Activated naive CD4-positive, alpha-beta T cell treated with anti-CD3 and anti-CD28 coated beads for 36 hours (primary cell): Measurements from ENCODE around the gene AKAP12. TPM values are rescaled to one million over a fixed set of nuclear protein-coding genes. Genes with fewer than 3 reads are reported as not detected.

Experiments used
- CTCF ChIA-PET: fragments of 350-600 bp; sonication (Branson Sonifier 250); formaldehyde crosslinking; loops from one replicate; lab custom pipeline; 2021; ENCODE audit warnings: antibody characterized with exemption; lab: Charles Lee
- DNase-seq: peaks from one replicate; pipeline ENCODE4 v3.0.0-alpha.2; 2020
- H3K27ac Mint-ChIP-seq: one replicate; pipeline ENCODE4 v1.8.0; 2021; ENCODE audit warnings: mild to moderate bottlenecking, mixed read lengths
- H3K27me3 Mint-ChIP-seq: one replicate; pipeline ENCODE4 v1.8.0; 2021; ENCODE audit warnings: low read depth, mixed read lengths
- H3K36me3 Mint-ChIP-seq: one replicate; pipeline ENCODE4 v1.8.0; 2021; ENCODE audit warnings: low read depth, mixed read lengths
- H3K4me1 Mint-ChIP-seq: one replicate; pipeline ENCODE4 v1.8.0; 2021; ENCODE audit warnings: low read depth, mixed read lengths
- H3K4me3 Mint-ChIP-seq: one replicate; pipeline ENCODE4 v1.8.0; 2021; ENCODE audit warnings: mild to moderate bottlenecking, moderate library complexity, mixed read lengths
- H3K9me3 Mint-ChIP-seq: one replicate; pipeline ENCODE4 v1.8.0; 2021; ENCODE audit warnings: mixed read lengths
- intact Hi-C: fragments of 100-400 bp; cut with micrococcal nuclease; formaldehyde crosslinking; loops from one replicate; pipeline ENCODE4 v1.15.1; 2023
- total RNA-seq, 2 experiments: library from RNA; stranded (reverse); gene quantifications; one replicate each; pipeline ENCODE4 v1.2.3, GENCODE V29; 2021

AKAP12 gene
- total RNA-seq, 2 experiments from 2014 or later, result 0.62 to 0.77 TPM

DNA sequence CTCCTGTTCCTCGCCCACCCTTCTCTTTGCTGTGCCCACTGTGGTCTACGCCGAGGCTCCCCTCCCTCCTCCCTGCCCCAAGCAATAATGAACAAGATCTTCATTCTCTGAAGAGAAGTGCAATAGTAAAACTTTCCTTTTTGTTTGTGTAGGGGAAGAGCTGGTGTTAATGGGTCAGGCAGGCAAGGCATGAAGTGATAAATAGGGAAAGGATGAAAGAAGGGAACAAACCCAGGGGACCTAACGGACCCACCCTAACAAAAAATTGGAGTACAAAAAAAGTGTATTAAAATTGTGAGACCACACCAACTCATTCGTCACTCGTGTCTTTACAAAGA lies 84.7 kb downstream of the AKAP12 start:
- no peak for DNase-seq
- CTCF ChIA-PET, result interaction anchor here (0.6 to 7.1 kb wide), 56 partner anchors 10 to 904 kb away, joined by 3 to 98 read pairs (median 3); partner anchors contain the start of gene AKAP12
- no peak overlapping the region for H3K27ac Mint-ChIP-seq
- peak overlapping the region; percentile 18 for H3K4me3 Mint-ChIP-seq
- H3K27me3 Mint-ChIP-seq, result peaks cover 45% of the 10 kb centered on the region
- intact Hi-C loops, result loop anchor here (1.0 to 2.0 kb wide), 7 partner anchors 40 to 906 kb away; no protein-coding TSS in a partner anchor
- no peaks in the 10 kb centered on the region for H3K9me3 Mint-ChIP-seq
- H3K4me1 Mint-ChIP-seq, result peaks cover 18% of the 10 kb centered on the region
- H3K36me3 Mint-ChIP-seq, result no peaks in the 10 kb centered on the region

DNA sequence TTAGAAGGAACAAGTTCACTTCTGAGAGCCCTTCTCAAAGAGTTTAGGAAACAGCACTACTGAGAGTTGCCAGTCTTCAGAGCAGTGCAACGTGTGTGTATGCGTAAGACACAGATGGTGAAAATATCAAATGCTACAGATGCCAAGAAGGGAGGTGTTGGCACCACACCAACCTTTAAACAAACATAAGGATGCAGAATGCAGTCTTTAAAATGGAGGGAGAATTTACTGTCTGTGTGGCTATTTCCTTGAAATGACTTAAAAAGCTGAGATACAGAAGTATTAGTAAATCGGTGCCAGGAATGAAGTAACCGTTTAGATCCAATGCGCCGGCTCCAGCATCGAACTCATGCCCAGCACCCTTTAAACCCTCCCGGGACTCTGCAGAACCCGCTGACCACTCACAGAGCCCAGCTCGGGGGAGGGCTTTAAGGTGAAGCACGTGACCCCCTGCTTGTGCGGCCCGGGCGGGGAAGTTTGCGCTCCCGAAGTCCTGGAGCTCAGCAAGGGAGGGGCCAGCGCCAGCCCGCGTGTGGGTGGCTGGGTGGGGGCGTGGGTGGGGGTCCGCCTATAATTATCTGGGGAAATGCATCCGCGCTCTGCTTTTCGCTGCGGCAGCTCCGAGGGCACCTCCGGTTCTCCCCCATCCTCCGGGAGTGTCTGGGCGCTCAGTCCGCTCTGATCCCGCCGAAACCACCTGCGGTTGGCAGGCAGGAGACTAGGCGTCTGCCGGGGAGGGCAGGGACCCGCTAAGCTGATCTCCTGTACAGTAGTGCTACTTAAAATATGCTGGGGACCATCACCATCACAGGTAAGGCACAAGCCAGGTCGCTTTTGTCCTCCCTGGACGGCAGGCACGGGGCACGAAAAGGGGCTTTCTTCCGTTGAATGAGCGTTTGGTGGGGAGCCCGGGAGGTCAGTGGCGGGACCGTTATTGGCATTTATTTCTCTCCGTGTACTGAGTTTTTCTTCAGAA lies 85.6 kb downstream of the AKAP12 start:
- Mint-ChIP-seq H3K4me1 (peaks cover 18% of the 10 kb centered on the region), H3K36me3 (no peaks in the 10 kb centered on the region), H3K27ac (no peak overlapping the region), H3K27me3 (peaks cover 47% of the 10 kb centered on the region), H3K9me3 (no peaks in the 10 kb centered on the region), H3K4me3 (peak overlapping the region; percentile 64)
- intact Hi-C loops, result loop anchor here (2.0 kb wide), 3 partner anchors 41 to 907 kb away; no protein-coding TSS in a partner anchor
- DNase-seq, result peak; percentile 36
- CTCF ChIA-PET, result interaction anchor here (0.6 to 7.1 kb wide), 38 partner anchors 9 to 690 kb away, joined by 3 to 98 read pairs (median 4); partner anchors contain the start of gene AKAP12

DNA sequence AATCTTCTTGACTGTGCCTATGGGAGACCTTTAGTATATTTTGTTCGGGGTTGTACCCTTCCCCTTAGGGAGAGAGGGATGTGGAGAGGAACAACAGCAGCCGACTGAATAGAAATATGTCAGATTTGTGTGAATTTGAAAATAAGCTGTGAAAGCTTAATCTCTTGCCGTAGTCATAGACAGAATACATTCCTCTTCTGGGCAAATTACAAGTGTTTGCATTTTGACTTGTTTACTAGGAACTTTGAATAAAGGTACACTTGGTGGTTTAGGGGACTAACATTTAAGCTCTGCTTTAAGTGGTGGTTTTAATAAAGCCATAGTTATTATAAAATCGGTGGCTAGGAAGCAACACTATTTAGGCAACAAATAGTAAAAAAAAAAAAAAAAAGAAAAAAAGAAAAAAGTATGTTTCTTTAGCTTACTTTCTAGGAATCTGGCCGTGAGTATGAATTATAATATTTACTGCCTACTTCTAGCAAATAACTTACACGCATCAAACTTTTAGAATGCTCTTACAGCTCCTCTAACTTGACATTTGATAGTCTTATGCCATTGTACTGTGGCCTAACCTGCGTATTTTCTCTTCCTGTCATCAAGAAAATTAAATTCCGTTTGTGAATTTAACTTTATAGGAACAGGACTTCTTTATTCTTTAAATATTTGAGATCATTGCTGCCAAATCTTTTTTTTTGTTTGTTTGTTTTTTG lies 86.5 kb downstream of the AKAP12 start:
- Mint-ChIP-seq H3K9me3 (no peaks in the 10 kb centered on the region), H3K36me3 (no peaks in the 10 kb centered on the region), H3K27me3 (peaks cover 46% of the 10 kb centered on the region)

DNA sequence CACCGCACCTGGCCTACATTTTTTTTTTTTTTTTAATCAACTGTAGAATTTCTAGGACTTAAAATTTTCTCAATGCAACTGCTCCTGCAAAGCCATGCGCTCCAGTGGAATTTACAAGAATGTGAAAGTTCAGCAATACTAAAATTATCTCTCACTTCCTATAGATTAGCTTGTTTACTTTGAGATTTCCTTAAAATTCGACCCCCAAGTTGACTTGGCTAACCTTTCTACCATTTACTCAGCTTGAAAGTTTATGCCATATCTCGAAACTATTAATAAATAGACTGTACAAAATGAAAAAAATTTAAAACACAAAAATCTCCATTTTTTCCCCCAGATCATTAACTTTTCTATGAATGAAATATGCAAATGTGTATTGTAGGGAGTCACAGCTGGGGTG lies 87.3 kb downstream of the AKAP12 start:
- H3K36me3 Mint-ChIP-seq, result no peaks in the 10 kb centered on the region
- H3K4me3 Mint-ChIP-seq, result no peak overlapping the region
- CTCF ChIA-PET, result interaction anchor here (0.7 to 7.1 kb wide), 3 partner anchors 9 to 311 kb away, joined by 3 to 98 read pairs (median 5); no protein-coding TSS in a partner anchor
- no peak for DNase-seq
- intact Hi-C loops, result no loop called here
- H3K9me3 Mint-ChIP-seq, result no peaks in the 10 kb centered on the region
- H3K27ac Mint-ChIP-seq, result no peak overlapping the region
- peaks cover 18% of the 10 kb centered on the region for H3K4me1 Mint-ChIP-seq
- peaks cover 46% of the 10 kb centered on the region for H3K27me3 Mint-ChIP-seq

More for the DNA sequence above, 86.5 kb downstream of the AKAP12 start:
- DNase-seq, result no peak
- intact Hi-C loops, result no loop called here
- H3K4me3 Mint-ChIP-seq, result peak overlapping the region; percentile 64
- CTCF ChIA-PET, result interaction anchor here (0.6 to 7.1 kb wide), 10 partner anchors 8 to 1116 kb away, joined by 3 to 98 read pairs (median 6); no protein-coding TSS in a partner anchor
- no peak overlapping the region for H3K27ac Mint-ChIP-seq
- peaks cover 18% of the 10 kb centered on the region for H3K4me1 Mint-ChIP-seq

DNA sequence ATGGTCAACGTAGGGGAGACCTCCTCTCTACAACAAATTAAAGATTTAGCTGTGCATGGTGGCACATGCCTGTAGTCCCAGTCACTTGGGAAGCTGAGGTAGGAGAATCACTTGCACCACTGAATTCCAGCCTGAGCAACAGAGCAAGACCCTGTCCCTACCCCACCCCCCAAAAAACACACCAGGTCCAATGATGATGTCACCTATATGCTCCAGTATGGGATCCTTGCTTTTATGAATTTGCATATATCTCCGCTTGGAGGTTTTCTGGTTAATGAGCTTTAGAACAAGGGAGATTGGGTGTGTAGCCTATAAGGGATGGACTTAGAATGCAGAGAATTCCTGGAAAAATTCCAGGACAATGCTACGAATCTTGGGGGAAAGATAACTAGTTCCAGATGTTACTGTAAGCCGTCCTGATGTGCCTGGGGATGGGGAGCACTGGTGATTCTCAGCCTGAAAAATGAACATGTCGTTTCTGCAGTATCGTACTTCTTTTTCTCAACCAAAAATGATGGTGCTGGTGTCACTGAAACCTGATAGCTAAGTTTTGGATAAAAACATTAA lies 90.4 kb downstream of the AKAP12 start:
- CTCF ChIA-PET, result interaction anchor here (0.6 kb wide), 1 partner anchor 17 kb away, joined by 4 read pairs; no protein-coding TSS in a partner anchor
- no peak overlapping the region for H3K4me3 Mint-ChIP-seq
- no peak overlapping the region for H3K27ac Mint-ChIP-seq
- H3K36me3 Mint-ChIP-seq, result no peaks in the 10 kb centered on the region
- DNase-seq, result no peak
- H3K27me3 Mint-ChIP-seq, result peaks cover 22% of the 10 kb centered on the region
- intact Hi-C loops, result no loop called here
- peaks cover 10% of the 10 kb centered on the region for H3K4me1 Mint-ChIP-seq
- no peaks in the 10 kb centered on the region for H3K9me3 Mint-ChIP-seq

DNA sequence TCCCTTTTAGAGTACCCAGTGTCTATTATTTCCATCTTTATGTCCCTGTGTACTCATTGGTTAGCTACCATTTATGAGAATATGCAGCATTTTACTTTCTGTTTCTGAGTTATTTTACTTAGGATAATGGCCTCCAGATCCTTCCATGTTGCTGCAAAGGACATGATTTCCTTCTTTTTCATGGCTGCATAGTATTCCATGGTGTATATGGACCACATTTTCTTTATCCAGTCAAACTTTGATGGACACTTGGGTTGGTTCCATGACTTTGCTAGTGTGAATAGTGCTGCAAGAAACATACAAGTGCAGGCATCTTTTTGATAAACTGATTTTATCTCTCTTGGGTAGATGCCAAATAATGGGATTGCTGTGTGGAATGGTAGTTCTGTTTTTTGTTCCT lies 96.2 kb downstream of the AKAP12 start:
- no peaks in the 10 kb centered on the region for H3K9me3 Mint-ChIP-seq
- no peak for DNase-seq
- H3K4me3 Mint-ChIP-seq, result no peak overlapping the region
- H3K27ac Mint-ChIP-seq, result no peak overlapping the region
- CTCF ChIA-PET, result interaction anchor here (0.6 to 4.6 kb wide), 7 partner anchors 11 to 917 kb away, joined by 3 to 37 read pairs (median 4); no protein-coding TSS in a partner anchor
- no peaks in the 10 kb centered on the region for H3K27me3 Mint-ChIP-seq
- H3K4me1 Mint-ChIP-seq, result peaks cover 3% of the 10 kb centered on the region
- intact Hi-C loops, result loop anchor here (1.0 to 2.0 kb wide), 2 partner anchors 444 to 517 kb away; no protein-coding TSS in a partner anchor
- no peaks in the 10 kb centered on the region for H3K36me3 Mint-ChIP-seq

DNA sequence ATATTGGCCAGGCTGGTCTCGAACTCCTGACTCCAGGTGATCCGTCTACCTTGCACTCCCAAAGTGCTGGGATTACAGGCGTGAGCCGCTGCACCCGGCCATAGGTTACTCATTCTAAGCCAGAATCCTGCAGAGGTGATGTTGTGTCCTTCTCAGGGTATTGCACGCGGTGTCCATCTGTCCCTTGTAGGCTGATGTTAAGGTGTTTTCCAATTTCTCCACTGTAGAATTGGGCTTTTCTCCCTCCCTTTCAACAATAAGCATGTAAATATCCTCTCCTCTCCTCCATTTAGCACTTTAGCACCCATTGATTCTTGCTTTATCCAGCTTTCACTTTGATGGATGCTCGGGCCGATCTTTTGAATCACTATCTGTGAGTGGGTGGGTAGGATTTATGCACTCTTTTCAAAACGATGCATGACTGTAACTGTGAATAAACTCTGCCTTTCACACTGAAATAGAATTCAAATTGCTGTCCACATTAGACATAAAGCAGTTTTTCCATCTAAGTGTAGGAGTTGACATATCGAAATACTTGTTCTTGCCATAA lies 99.0 kb downstream of the AKAP12 start:
- DNase-seq, result no peak
- Mint-ChIP-seq H3K27me3 (no peaks in the 10 kb centered on the region), H3K9me3 (no peaks in the 10 kb centered on the region), H3K27ac (no peak overlapping the region), H3K36me3 (no peaks in the 10 kb centered on the region), H3K4me1 (peaks cover 3% of the 10 kb centered on the region), H3K4me3 (no peak overlapping the region)
- CTCF ChIA-PET, result interaction anchor here (1.4 kb wide), 1 partner anchor 14 kb away, joined by 6 read pairs; no protein-coding TSS in a partner anchor
- intact Hi-C loops, result no loop called here

DNA sequence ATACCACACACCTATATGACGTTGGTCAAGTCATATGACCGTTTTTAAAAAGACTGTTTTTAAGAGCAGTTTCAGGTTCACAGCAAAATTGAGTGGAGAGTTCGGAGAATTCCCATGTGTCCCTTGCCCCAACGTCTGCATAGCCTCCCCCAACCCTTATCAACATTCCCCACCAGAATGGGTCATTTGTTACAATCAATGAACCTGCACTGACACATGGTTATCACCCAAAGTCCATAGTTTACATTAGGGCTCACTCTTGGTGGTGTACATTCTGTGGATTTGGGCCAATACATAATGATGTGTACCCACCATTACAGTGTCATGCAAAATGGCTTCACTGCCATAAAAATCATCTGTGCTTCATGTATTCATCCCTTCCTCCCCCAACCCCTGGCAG lies 99.6 kb downstream of the AKAP12 start:
- Mint-ChIP-seq H3K4me1 (peaks cover 3% of the 10 kb centered on the region), H3K36me3 (no peaks in the 10 kb centered on the region), H3K27ac (no peak overlapping the region), H3K27me3 (no peaks in the 10 kb centered on the region), H3K4me3 (no peak overlapping the region), H3K9me3 (no peaks in the 10 kb centered on the region)
- no peak for DNase-seq
- intact Hi-C loops, result no loop called here
- CTCF ChIA-PET, result no interaction called here

DNA sequence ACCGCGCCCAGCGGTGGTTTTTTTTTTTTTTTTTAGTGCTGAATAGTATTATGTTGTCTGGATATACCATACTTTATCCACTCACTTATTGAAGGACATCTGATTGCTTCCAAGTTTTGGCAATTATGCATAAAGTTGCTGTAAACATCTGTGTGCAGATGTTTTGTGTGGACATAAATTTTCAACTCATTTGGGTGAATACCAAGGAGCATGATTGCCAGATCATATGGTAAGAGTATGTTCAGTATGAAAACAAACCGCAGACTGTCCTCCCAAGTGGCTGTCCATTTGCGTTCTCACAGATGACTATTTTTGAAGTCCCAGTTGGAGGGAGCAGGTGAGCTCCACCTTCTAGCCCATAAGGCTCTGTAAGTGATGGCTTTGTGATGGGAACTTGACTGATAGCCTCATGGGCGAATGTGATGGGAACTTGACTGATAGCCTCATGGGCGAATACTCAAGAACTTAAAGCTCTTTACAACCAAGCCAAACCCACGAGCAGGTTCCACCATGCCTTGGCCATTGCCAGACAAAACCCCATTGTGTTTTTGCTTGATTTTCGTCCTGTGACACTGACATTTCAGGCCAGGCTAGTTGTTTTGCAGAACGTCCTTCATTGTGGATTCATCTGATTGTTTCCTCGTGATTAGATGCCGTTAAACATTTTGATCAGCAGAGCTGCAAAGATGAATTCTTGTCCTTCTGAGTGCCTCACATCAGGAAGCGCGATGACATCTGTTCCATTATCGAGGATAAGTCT lies 100.6 kb downstream of the AKAP12 start:
- H3K4me3 Mint-ChIP-seq, result no peak overlapping the region
- no peaks in the 10 kb centered on the region for H3K9me3 Mint-ChIP-seq
- no peak for DNase-seq
- no peaks in the 10 kb centered on the region for H3K4me1 Mint-ChIP-seq
- no peaks in the 10 kb centered on the region for H3K27me3 Mint-ChIP-seq
- no peak overlapping the region for H3K27ac Mint-ChIP-seq
- no peaks in the 10 kb centered on the region for H3K36me3 Mint-ChIP-seq
- CTCF ChIA-PET, result no interaction called here
- intact Hi-C loops, result no loop called here

DNA sequence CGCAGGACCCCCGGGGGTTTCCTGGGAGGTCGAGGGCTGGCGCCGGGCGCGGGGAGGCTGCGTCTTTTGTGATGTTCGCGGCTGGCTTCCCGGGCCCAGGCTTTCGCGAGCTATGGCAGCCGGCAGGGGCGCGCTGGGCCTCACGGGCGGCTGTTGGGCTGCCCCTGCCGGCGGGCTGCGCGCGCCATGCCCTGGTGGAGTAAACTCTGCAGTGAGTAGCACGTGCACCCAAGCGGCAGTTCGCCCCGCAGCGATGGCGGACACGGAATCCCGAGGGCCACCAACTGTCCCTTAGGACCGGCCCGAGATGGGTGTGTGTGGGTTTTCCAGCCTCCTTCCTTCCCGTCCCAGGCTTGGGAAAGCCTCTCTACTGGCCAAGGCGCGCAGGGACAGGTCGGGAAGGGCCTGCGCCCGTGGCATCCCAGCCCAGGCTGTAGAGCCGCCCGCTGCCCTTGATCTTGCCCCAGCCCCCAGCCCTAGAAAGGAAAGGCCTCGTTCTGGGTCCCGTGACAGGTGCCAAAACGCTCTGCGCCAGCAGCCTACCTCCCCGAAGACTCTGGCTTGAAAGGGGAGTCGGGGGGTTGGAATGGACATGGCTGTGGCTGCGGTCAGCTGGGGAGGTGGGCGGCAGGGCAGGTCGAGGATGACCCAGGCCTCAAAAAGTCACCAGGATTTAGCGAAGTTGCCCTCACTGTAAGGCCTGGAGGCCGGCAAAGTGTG lies 101.9 kb downstream of the AKAP12 start:
- Mint-ChIP-seq H3K27me3 (no peaks in the 10 kb centered on the region), H3K27ac (no peak overlapping the region), H3K4me3 (no peak overlapping the region), H3K4me1 (no peaks in the 10 kb centered on the region), H3K36me3 (no peaks in the 10 kb centered on the region), H3K9me3 (no peaks in the 10 kb centered on the region)
- intact Hi-C loops, result no loop called here
- DNase-seq, result no peak
- CTCF ChIA-PET, result interaction anchor here (1.4 kb wide), 1 partner anchor 18 kb away, joined by 4 read pairs; no protein-coding TSS in a partner anchor
